ENCODE data around the gene KSR1. TPM values are rescaled to one million over a fixed set of nuclear protein-coding genes. Genes with fewer than 3 reads are reported as not detected.

The KSR1 gene
- total and polyA plus RNA-seq, 2 donors (not counting 1 experiment from before 2014, with no cell fraction given) = 5.3 to 10.1 TPM

DNA sequence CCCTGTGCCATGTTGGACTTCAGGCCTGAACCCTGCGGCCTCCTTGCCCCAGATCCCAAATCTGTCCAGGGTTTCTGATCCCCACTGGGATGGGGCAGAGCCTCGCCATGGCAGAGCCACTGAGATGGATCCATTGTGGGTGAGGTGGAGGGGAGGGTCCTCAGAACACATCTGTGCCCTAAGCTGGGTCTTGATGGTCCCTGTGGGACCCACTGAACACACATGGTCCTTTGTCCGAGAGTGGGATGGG is 38.0 kb upstream of the KSR1 start:
- Histone ChIP-seq H2AFZ (ENCODE audit: low read length) (no peak overlapping the region), H3K4me1 (ENCODE audit: control insufficient read depth, extremely low read depth, insufficient read depth, low read length) (no peaks in the 10 kb centered on the region), H3K36me3 (ENCODE audit: control insufficient read depth, insufficient read depth, low read length) (no peaks in the 10 kb centered on the region), H3K9me3 (ENCODE audit: control insufficient read depth, insufficient read depth, low read depth, low read length) (no peaks in the 10 kb centered on the region), H4K20me1 (ENCODE audit: control insufficient read depth, extremely low read depth, insufficient read depth, low read length) (no peaks in the 10 kb centered on the region), H3K4me3 (replicated peaks in 1 of 4; ENCODE audit: control extremely low read depth in 1 of 4, insufficient read depth in 1 of 4, low read depth in 3 of 4, low read length in 4 of 4) (no peak overlapping the region), H3K27me3 (ENCODE audit: control insufficient read depth, insufficient read depth, low read length) (peaks cover 5% of the 10 kb centered on the region), H3K9ac (ENCODE audit: insufficient read depth, low read length) (no peak overlapping the region), H3K79me2 (ENCODE audit: control insufficient read depth, insufficient read depth, low read length) (no peaks in the 10 kb centered on the region), H3K4me2 (ENCODE audit: extremely low read depth, insufficient read depth, low read length) (no peak overlapping the region), H3K27ac (ENCODE audit: insufficient read depth, low read length) (no peak overlapping the region)
- TF ChIP-seq EZH2 (IDR thresholded peaks at IDR 0.05; ENCODE audit: low read length, missing control alignments) = no peak
- TF ChIP-seq, protein P1, sequence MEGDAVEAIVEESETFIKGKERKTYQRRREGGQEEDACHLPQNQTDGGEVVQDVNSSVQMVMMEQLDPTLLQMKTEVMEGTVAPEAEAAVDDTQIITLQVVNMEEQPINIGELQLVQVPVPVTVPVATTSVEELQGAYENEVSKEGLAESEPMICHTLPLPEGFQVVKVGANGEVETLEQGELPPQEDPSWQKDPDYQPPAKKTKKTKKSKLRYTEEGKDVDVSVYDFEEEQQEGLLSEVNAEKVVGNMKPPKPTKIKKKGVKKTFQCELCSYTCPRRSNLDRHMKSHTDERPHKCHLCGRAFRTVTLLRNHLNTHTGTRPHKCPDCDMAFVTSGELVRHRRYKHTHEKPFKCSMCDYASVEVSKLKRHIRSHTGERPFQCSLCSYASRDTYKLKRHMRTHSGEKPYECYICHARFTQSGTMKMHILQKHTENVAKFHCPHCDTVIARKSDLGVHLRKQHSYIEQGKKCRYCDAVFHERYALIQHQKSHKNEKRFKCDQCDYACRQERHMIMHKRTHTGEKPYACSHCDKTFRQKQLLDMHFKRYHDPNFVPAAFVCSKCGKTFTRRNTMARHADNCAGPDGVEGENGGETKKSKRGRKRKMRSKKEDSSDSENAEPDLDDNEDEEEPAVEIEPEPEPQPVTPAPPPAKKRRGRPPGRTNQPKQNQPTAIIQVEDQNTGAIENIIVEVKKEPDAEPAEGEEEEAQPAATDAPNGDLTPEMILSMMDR (conservative IDR thresholded peaks at IDR 0.05 in 1 of 2, IDR thresholded peaks at IDR 0.05 in 1 of 2; ENCODE audit: low read depth in 1 of 2, low read length in 2 of 2) = no peak
- DNase-seq (ENCODE audit: low read depth in 2 of 2) = no peak

DNA sequence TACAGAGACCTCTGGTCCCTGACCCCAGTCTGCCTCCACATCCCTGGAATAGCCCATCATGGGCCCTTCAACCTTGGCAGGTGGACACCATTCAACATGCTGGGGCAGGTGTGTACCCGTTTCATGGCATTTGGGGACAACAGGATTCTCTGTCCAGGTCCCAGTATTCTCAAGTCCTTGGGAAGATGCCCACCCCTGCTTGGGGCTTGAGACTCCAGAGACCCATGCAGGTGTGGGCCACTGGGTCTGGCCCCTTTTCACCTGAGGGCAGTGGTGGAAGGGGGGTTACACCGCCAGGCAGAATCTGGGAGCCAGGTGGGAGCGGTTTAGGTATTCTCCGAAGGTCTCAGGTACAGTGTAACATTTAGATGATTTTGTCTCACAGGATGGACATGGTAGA is 37.1 kb upstream of the KSR1 start:
- TF ChIP-seq EZH2 (IDR thresholded peaks at IDR 0.05; ENCODE audit: low read length, missing control alignments) = no peak
- TF ChIP-seq, protein P1 (conservative IDR thresholded peaks at IDR 0.05 in 1 of 2, IDR thresholded peaks at IDR 0.05 in 1 of 2; ENCODE audit: low read depth in 1 of 2, low read length in 2 of 2) = no peak
- Histone ChIP-seq H3K4me2 (ENCODE audit: extremely low read depth, insufficient read depth, low read length) (no peak overlapping the region), H2AFZ (ENCODE audit: low read length) (no peak overlapping the region), H3K79me2 (ENCODE audit: control insufficient read depth, insufficient read depth, low read length) (no peaks in the 10 kb centered on the region), H4K20me1 (ENCODE audit: control insufficient read depth, extremely low read depth, insufficient read depth, low read length) (no peaks in the 10 kb centered on the region), H3K27ac (ENCODE audit: insufficient read depth, low read length) (no peak overlapping the region), H3K4me1 (ENCODE audit: control insufficient read depth, extremely low read depth, insufficient read depth, low read length) (no peaks in the 10 kb centered on the region), H3K4me3 (replicated peaks in 1 of 4; ENCODE audit: control extremely low read depth in 1 of 4, insufficient read depth in 1 of 4, low read depth in 3 of 4, low read length in 4 of 4) (no peak overlapping the region), H3K27me3 (ENCODE audit: control insufficient read depth, insufficient read depth, low read length) (peaks cover 5% of the 10 kb centered on the region), H3K36me3 (ENCODE audit: control insufficient read depth, insufficient read depth, low read length) (no peaks in the 10 kb centered on the region), H3K9ac (ENCODE audit: insufficient read depth, low read length) (no peak overlapping the region), H3K9me3 (ENCODE audit: control insufficient read depth, insufficient read depth, low read depth, low read length) (no peaks in the 10 kb centered on the region)
- no peak for DNase-seq (ENCODE audit: low read depth in 2 of 2)

DNA sequence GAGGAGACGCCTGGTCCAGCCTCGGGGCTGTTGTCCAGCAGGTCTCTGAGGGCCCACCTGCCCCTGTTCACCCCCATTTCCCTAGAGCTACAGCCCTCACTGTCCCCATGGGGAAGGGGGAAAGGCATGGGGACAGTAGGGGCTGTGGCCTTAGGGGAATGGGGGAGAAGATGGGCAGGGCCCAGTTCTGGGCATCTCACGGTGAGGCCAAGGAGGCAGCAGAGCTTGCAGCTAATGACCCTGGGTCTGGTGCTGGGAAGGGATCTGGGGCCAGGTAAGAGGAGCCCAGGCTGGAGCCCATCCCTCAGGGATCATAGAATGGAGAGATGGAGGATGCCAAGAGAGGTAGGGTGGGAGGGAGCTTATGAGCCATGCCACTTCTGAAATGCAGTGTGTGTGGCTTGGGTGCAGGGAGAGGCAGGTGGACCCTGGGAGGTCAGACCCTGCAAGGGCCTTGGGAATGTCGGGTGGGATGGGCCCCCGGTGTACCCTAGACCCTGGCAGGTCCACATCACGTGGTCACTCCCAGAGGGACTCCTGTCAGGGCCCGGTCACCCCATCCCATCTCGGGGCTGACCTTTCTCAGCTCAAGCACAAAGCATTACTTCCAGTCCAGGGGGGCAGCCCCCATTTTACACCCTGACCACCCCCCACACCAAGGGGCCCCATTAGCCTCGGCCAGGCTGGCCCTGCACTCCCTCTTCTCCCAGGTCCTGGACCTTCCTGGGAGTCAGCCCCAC is 35.9 kb upstream of the KSR1 start:
- Histone ChIP-seq H3K4me1 (ENCODE audit: control insufficient read depth, extremely low read depth, insufficient read depth, low read length) (no peaks in the 10 kb centered on the region), H3K36me3 (ENCODE audit: control insufficient read depth, insufficient read depth, low read length) (no peaks in the 10 kb centered on the region), H4K20me1 (ENCODE audit: control insufficient read depth, extremely low read depth, insufficient read depth, low read length) (no peaks in the 10 kb centered on the region), H3K9ac (ENCODE audit: insufficient read depth, low read length) (no peak overlapping the region), H3K4me2 (ENCODE audit: extremely low read depth, insufficient read depth, low read length) (no peak overlapping the region), H3K9me3 (ENCODE audit: control insufficient read depth, insufficient read depth, low read depth, low read length) (no peaks in the 10 kb centered on the region), H3K79me2 (ENCODE audit: control insufficient read depth, insufficient read depth, low read length) (no peaks in the 10 kb centered on the region), H3K27ac (ENCODE audit: insufficient read depth, low read length) (no peak overlapping the region), H2AFZ (ENCODE audit: low read length) (no peak overlapping the region), H3K4me3 (replicated peaks in 1 of 4; ENCODE audit: control extremely low read depth in 1 of 4, insufficient read depth in 1 of 4, low read depth in 3 of 4, low read length in 4 of 4) (no peak overlapping the region), H3K27me3 (ENCODE audit: control insufficient read depth, insufficient read depth, low read length) (peaks cover 3% of the 10 kb centered on the region)
- TF ChIP-seq EZH2 (IDR thresholded peaks at IDR 0.05; ENCODE audit: low read length, missing control alignments) = no peak
- TF ChIP-seq, protein P1 (conservative IDR thresholded peaks at IDR 0.05 in 1 of 2, IDR thresholded peaks at IDR 0.05 in 1 of 2; ENCODE audit: low read depth in 1 of 2, low read length in 2 of 2) = no peak
- no peak for DNase-seq (ENCODE audit: low read depth in 2 of 2)
